K562 (cell line): ENCODE results near the gene PKIB.

Experiments
- CHCHD3 ChIP-seq: fragments of 250-450 bp; sonication (Bioruptor Pico); IDR thresholded peaks from 2 replicates; pipeline ENCODE4 v2.1.2; 2022; ENCODE audit warnings: mild to moderate bottlenecking
- FOXM1 ChIP-seq, 2 experiments: fragments of 450-650 bp in 1 of 2; sonication (generic) in 1 of 2; formaldehyde crosslinking in 1 of 2; IDR thresholded peaks; 2 replicates each; pipeline versions ENCODE4 v1.6.1 to v1.9.0; 2017 to 2022; ENCODE audit warnings: low read depth in 2 of 2, mild to moderate bottlenecking in 2 of 2, missing genetic modification reagents in 1 of 2, moderate library complexity in 1 of 2
- NBN ChIP-seq: fragments of 450-650 bp; IDR thresholded peaks from 2 replicates; pipeline ENCODE4 v1.6.1; 2016; ENCODE audit warnings: low read depth, mild to moderate bottlenecking
- PCBP2 ChIP-seq: fragments of 200-400 bp; formaldehyde crosslinking; IDR thresholded peaks from 2 replicates; pipeline ENCODE4 v1.6.1; 2018; ENCODE audit warnings: low read length, low read depth, mild to moderate bottlenecking, moderate library complexity; ENCODE audit not compliant: poor library complexity, severe bottlenecking
- RBM25 ChIP-seq: fragments of 200-400 bp; formaldehyde crosslinking; IDR thresholded peaks from 2 replicates; pipeline ENCODE4 v1.6.1; 2018; ENCODE audit warnings: low read length, low read depth, moderate library complexity; ENCODE audit not compliant: severe bottlenecking
- SIX5 ChIP-seq, 2 experiments: IDR thresholded peaks; 2 replicates each; pipeline ENCODE4 v1.6.1; 2011; ENCODE audit warnings: low read length in 2 of 2, borderline replicate concordance in 1 of 2, low read depth in 1 of 2, mild to moderate bottlenecking in 1 of 2, moderate library complexity in 1 of 2; ENCODE audit not compliant: insufficient read depth in 1 of 2
- ZNF184 ChIP-seq: sonication (generic); formaldehyde crosslinking; IDR thresholded peaks from 2 replicates; pipeline ENCODE4 v1.5.0; 2020; ENCODE audit warnings: missing genetic modification reagents
- ZNF354B ChIP-seq: fragments of 250-450 bp; sonication (Bioruptor Pico); IDR thresholded peaks from 2 replicates; pipeline ENCODE4 v1.4.0; 2020
- TF ChIP-seq, protein P1 (sequence below): IDR thresholded peaks from 2 replicates; pipeline ENCODE4 v1.6.1; 2011; ENCODE audit not compliant: insufficient read length; ENCODE audit errors: extremely low read depth
- TF ChIP-seq, protein P2 (sequence below), 3 experiments: IDR thresholded peaks in 2 of 3; conservative IDR thresholded peaks in 1 of 3; 2 replicates each; pipeline ENCODE4 v1.5.1; 2011 to 2012; ENCODE audit warnings: low read length in 3 of 3, mild to moderate bottlenecking in 3 of 3, control low read depth in 2 of 3, improper control_type of control experiment in 1 of 3, inconsistent platforms in 1 of 3, low read depth in 1 of 3, mixed read lengths in 1 of 3, moderate library complexity in 1 of 3; ENCODE audit not compliant: insufficient read depth in 2 of 3
- TF ChIP-seq, protein P3 (sequence below): conservative IDR thresholded peaks from 2 replicates; pipeline ENCODE4 v1.6.1; 2011; ENCODE audit warnings: low read depth, mild to moderate bottlenecking, low read length; ENCODE audit not compliant: control insufficient read depth
- TF ChIP-seq, protein P4 (sequence below): fragments of 250-450 bp; sonication (Bioruptor Pico); IDR thresholded peaks from 2 replicates; pipeline ENCODE4 v1.8.0; 2022; ENCODE audit warnings: moderate library complexity, mild to moderate bottlenecking, inconsistent platforms

DNA sequence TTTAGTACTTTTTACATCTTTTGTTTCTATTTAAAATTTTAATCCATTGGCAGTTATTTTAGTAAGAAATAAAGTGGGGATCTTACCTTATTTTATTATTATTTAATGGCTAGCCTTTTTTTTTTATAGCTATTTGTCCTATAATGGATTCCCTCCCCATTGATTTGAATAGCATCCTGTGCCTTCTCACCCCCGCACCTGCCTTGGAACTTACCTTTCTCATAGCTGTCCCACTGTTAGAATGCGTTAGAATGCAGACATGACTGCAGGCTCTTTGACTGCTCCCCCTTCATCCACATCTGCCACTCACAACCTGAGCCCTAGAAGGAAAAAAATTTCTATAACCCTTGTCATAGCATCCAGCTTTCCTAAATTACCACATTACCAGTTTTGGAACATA is 9.1 kb downstream of the PKIB start:
- no peak for TF ChIP-seq CHCHD3 (CRISPR knock-in tag)
- TF ChIP-seq, protein P1, sequence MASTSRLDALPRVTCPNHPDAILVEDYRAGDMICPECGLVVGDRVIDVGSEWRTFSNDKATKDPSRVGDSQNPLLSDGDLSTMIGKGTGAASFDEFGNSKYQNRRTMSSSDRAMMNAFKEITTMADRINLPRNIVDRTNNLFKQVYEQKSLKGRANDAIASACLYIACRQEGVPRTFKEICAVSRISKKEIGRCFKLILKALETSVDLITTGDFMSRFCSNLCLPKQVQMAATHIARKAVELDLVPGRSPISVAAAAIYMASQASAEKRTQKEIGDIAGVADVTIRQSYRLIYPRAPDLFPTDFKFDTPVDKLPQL: no peak
- no peak for TF ChIP-seq RBM25
- TF ChIP-seq ZNF354B: no peak
- TF ChIP-seq, protein P2, sequence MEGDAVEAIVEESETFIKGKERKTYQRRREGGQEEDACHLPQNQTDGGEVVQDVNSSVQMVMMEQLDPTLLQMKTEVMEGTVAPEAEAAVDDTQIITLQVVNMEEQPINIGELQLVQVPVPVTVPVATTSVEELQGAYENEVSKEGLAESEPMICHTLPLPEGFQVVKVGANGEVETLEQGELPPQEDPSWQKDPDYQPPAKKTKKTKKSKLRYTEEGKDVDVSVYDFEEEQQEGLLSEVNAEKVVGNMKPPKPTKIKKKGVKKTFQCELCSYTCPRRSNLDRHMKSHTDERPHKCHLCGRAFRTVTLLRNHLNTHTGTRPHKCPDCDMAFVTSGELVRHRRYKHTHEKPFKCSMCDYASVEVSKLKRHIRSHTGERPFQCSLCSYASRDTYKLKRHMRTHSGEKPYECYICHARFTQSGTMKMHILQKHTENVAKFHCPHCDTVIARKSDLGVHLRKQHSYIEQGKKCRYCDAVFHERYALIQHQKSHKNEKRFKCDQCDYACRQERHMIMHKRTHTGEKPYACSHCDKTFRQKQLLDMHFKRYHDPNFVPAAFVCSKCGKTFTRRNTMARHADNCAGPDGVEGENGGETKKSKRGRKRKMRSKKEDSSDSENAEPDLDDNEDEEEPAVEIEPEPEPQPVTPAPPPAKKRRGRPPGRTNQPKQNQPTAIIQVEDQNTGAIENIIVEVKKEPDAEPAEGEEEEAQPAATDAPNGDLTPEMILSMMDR (IDR thresholded peaks at IDR 0.05 in 2 of 3, conservative IDR thresholded peaks at IDR 0.05 in 1 of 3; ENCODE audit: insufficient read depth in 2 of 3, low read depth in 1 of 3, low read length in 3 of 3): no peak
- TF ChIP-seq SIX5 (IDR thresholded peaks at IDR 0.05; ENCODE audit: borderline replicate concordance in 1 of 2, insufficient read depth in 1 of 2, low read depth in 1 of 2, low read length in 2 of 2): no peak
- TF ChIP-seq, protein P3, sequence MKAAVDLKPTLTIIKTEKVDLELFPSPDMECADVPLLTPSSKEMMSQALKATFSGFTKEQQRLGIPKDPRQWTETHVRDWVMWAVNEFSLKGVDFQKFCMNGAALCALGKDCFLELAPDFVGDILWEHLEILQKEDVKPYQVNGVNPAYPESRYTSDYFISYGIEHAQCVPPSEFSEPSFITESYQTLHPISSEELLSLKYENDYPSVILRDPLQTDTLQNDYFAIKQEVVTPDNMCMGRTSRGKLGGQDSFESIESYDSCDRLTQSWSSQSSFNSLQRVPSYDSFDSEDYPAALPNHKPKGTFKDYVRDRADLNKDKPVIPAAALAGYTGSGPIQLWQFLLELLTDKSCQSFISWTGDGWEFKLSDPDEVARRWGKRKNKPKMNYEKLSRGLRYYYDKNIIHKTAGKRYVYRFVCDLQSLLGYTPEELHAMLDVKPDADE: no peak
- no peak for TF ChIP-seq NBN
- TF ChIP-seq PCBP2: no peak
- no peak for TF ChIP-seq FOXM1 (IDR thresholded peaks at IDR 0.05; ENCODE audit: low read depth)
- TF ChIP-seq FOXM1 (CRISPR knock-in tag; IDR thresholded peaks at IDR 0.05; ENCODE audit: low read depth): no peak
- TF ChIP-seq, protein P4, sequence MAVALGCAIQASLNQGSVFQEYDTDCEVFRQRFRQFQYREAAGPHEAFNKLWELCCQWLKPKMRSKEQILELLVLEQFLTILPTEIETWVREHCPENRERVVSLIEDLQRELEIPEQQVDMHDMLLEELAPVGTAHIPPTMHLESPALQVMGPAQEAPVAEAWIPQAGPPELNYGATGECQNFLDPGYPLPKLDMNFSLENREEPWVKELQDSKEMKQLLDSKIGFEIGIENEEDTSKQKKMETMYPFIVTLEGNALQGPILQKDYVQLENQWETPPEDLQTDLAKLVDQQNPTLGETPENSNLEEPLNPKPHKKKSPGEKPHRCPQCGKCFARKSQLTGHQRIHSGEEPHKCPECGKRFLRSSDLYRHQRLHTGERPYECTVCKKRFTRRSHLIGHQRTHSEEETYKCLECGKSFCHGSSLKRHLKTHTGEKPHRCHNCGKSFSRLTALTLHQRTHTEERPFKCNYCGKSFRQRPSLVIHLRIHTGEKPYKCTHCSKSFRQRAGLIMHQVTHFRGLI (CRISPR knock-in tag): no peak
- TF ChIP-seq ZNF184 (CRISPR knock-in tag): no peak
